HG02885 (cell line): Measurements from ENCODE around the gene SUPT5H.
A peak's percentile ranks its signal among the peaks of the same experiment; 100 is the strongest.

Experiments
- ATAC-seq: cut with Tn5 transposase; IDR thresholded peaks from one replicate; pipeline ENCODE4 v1.9.1; 2021; ENCODE audit warnings: mild to moderate bottlenecking; ENCODE audit not compliant: unreplicated experiment, poor library complexity

The SUPT5H gene

GRCh38 chr19:39408392-39409207 lies 36.8 kb upstream of the SUPT5H start:
- ATAC-seq, result no peak

GRCh38 chr19:39409208-39410016 lies 36.0 kb upstream of the SUPT5H start:
- no peak for ATAC-seq

- no peak for ATAC-seq
These were observed 35.2 kb upstream of the SUPT5H start for GRCh38 chr19:39410017-39410830.

GRCh38 chr19:39410831-39411080 lies 34.6 kb upstream of the SUPT5H start:
- no peak for ATAC-seq

- ATAC-seq, result no peak
These were observed 34.1 kb upstream of the SUPT5H start for GRCh38 chr19:39411081-39411831.

- peak; percentile 25 for ATAC-seq
These were observed 33.6 kb upstream of the SUPT5H start for GRCh38 chr19:39411832-39412099.

GRCh38 chr19:39412100-39412866 lies 33.1 kb upstream of the SUPT5H start, which contains the start of gene PLEKHG2:
TSS of gene PLEKHG2 (plus strand) at chr19:39412669. CDS start at chr19:39414087, 1,418 bp downstream.
- peak; percentile 60 for ATAC-seq

GRCh38 chr19:39412867-39413271 lies 32.5 kb upstream of the SUPT5H start:
- no peak for ATAC-seq

GRCh38 chr19:39413272-39413910 lies 32.0 kb upstream of the SUPT5H start:
- no peak for ATAC-seq

- ATAC-seq, result no peak
These were observed 31.3 kb upstream of the SUPT5H start for GRCh38 chr19:39413911-39414608.

- ATAC-seq, result no peak
These were observed 30.0 kb upstream of the SUPT5H start for GRCh38 chr19:39415111-39416046.

- no peak for ATAC-seq
These were observed 28.9 kb upstream of the SUPT5H start for GRCh38 chr19:39416152-39417120.

- no peak for ATAC-seq
These were observed 27.8 kb upstream of the SUPT5H start for GRCh38 chr19:39417463-39418181.

- ATAC-seq, result no peak
These were observed 26.4 kb upstream of the SUPT5H start for GRCh38 chr19:39419003-39419402.

- no peak for ATAC-seq
These were observed 24.6 kb upstream of the SUPT5H start for GRCh38 chr19:39420769-39421168.

GRCh38 chr19:39422020-39422419 lies 23.4 kb upstream of the SUPT5H start:
- no peak for ATAC-seq
